ENCODE measurements around the gene LYPD3. TPM values are rescaled to one million over a fixed set of nuclear protein-coding genes. Genes with fewer than 3 reads are reported as not detected.

The LYPD3 gene
- polyA plus RNA-seq, 1 donor (not counting 4 experiments of a cell fraction or from before 2014, with no cell fraction given), result 163 TPM

DNA sequence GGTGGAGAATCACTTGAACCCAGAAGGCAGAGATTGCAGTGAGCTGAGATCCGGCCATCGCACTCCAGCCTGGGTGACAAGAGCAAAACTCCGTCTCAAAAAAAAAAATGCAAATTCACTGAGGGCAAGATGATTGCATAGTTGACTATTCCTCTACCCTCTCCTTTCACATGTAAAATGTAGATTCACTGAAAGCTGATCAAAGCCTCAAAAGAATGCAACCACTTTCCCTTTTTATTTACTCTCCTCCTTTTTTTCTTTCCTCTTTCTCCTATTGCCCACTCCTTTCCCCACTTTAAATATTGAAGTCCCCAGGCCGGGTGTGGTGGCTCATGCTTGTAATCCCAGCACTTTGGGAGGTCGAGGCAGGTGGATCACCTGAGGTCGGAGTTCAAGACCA, 44.5 kb downstream of the LYPD3 start:
- Histone ChIP-seq H3K4me3 (ENCODE audit: control insufficient read depth in 2 of 3, extremely low read depth in 1 of 3, insufficient read depth in 2 of 3, low read depth in 1 of 3, low read length in 3 of 3) (no peak overlapping the region), H3K27me3 (ENCODE audit: control insufficient read depth, extremely low read depth, insufficient read depth, low read length) (no peaks in the 10 kb centered on the region), H2AFZ (ENCODE audit: control insufficient read depth, low read length) (no peak overlapping the region), H3K9me3 (ENCODE audit: control insufficient read depth, low read depth, low read length) (no peaks in the 10 kb centered on the region), H3K27ac (ENCODE audit: control insufficient read depth, insufficient read depth, low read length) (no peak overlapping the region), H3K79me2 (ENCODE audit: control insufficient read depth, insufficient read depth, low read length) (no peaks in the 10 kb centered on the region), H3K36me3 (ENCODE audit: control insufficient read depth in 2 of 2, extremely low read depth in 1 of 2, insufficient read depth in 2 of 2, low read length in 2 of 2) (no peaks in the 10 kb centered on the region), H3K4me2 (ENCODE audit: control insufficient read depth, extremely low read depth, insufficient read depth, low read depth, low read length) (no peak overlapping the region), H3K4me1 (ENCODE audit: control insufficient read depth, extremely low read depth, insufficient read depth, low read length) (no peaks in the 10 kb centered on the region), H3K9ac (ENCODE audit: control insufficient read depth, extremely low read depth, insufficient read depth, low read length) (no peak overlapping the region), H3K9me1 (ENCODE audit: control insufficient read depth, extremely low read depth, insufficient read depth, low read length) (no peaks in the 10 kb centered on the region), H4K20me1 (ENCODE audit: control insufficient read depth, extremely low read depth, insufficient read depth, low read length) (no peaks in the 10 kb centered on the region)
- dilution Hi-C loops (cut with MboI; ENCODE audit: extremely low pct_ligation_motif_present, low sequenced_read_pairs), result no loop called here
- no peak for FAIRE-seq
- no peak for TF ChIP-seq EZH2 (IDR thresholded peaks at IDR 0.05; ENCODE audit: low read length)
- TF ChIP-seq, protein P1, sequence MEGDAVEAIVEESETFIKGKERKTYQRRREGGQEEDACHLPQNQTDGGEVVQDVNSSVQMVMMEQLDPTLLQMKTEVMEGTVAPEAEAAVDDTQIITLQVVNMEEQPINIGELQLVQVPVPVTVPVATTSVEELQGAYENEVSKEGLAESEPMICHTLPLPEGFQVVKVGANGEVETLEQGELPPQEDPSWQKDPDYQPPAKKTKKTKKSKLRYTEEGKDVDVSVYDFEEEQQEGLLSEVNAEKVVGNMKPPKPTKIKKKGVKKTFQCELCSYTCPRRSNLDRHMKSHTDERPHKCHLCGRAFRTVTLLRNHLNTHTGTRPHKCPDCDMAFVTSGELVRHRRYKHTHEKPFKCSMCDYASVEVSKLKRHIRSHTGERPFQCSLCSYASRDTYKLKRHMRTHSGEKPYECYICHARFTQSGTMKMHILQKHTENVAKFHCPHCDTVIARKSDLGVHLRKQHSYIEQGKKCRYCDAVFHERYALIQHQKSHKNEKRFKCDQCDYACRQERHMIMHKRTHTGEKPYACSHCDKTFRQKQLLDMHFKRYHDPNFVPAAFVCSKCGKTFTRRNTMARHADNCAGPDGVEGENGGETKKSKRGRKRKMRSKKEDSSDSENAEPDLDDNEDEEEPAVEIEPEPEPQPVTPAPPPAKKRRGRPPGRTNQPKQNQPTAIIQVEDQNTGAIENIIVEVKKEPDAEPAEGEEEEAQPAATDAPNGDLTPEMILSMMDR (optimal IDR thresholded peaks at IDR 0.05 in 1 of 3, IDR thresholded peaks at IDR 0.05 in 1 of 3, conservative IDR thresholded peaks at IDR 0.05 in 1 of 3; ENCODE audit: extremely low read depth in 1 of 3, insufficient read depth in 2 of 3, low read length in 3 of 3), result no peak
- no peak for DNase-seq (ENCODE audit: low read depth, low spot score)

DNA sequence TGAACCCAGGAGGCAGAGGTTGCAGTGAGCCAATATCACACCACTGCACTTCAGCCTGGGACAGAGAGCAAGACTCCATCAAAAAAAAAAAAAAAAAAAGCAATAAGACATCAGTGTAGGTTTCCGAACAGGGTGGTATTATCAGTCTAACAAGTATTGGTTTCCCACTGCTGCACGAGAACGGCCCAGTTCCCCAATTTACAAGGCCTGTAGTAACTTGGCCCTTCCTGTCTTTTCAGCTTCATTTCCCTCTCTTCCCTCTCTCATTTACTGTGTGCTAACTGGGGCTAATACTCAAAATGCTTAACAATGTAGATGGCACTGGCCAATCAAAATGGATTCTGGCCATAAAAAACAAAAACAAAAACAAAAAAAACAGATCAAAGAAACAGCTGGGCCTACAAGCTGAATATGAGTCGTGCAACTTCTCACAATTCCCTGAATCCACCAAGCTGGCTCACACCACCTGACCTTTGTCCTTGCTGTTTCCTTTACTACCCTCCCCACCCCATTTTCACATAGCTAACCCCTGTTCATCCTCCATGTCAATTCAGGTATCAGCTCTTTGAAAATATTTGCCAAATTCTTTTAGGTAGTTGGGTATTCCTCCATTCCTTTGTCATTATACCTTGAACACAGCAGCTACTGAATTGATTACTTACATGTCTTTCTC, 48.3 kb downstream of the LYPD3 start:
- H3K9ac ChIP-seq (ENCODE audit: control insufficient read depth, extremely low read depth, insufficient read depth, low read length), result no peak overlapping the region
- no peak overlapping the region for H3K27ac ChIP-seq (ENCODE audit: control insufficient read depth, insufficient read depth, low read length)
- no peak overlapping the region for H3K4me3 ChIP-seq (ENCODE audit: control insufficient read depth in 2 of 3, extremely low read depth in 1 of 3, insufficient read depth in 2 of 3, low read depth in 1 of 3, low read length in 3 of 3)
- H4K20me1 ChIP-seq (ENCODE audit: control insufficient read depth, extremely low read depth, insufficient read depth, low read length), result no peaks in the 10 kb centered on the region
- no peaks in the 10 kb centered on the region for H3K9me1 ChIP-seq (ENCODE audit: control insufficient read depth, extremely low read depth, insufficient read depth, low read length)
- TF ChIP-seq, protein P1 (optimal IDR thresholded peaks at IDR 0.05 in 1 of 3, IDR thresholded peaks at IDR 0.05 in 1 of 3, conservative IDR thresholded peaks at IDR 0.05 in 1 of 3; ENCODE audit: extremely low read depth in 1 of 3, insufficient read depth in 2 of 3, low read length in 3 of 3), result no peak
- TF ChIP-seq EZH2 (IDR thresholded peaks at IDR 0.05; ENCODE audit: low read length), result no peak
- H3K79me2 ChIP-seq (ENCODE audit: control insufficient read depth, insufficient read depth, low read length), result no peaks in the 10 kb centered on the region
- no peak overlapping the region for H3K4me2 ChIP-seq (ENCODE audit: control insufficient read depth, extremely low read depth, insufficient read depth, low read depth, low read length)
- H3K27me3 ChIP-seq (ENCODE audit: control insufficient read depth, extremely low read depth, insufficient read depth, low read length), result no peaks in the 10 kb centered on the region
- no peaks in the 10 kb centered on the region for H3K4me1 ChIP-seq (ENCODE audit: control insufficient read depth, extremely low read depth, insufficient read depth, low read length)
- FAIRE-seq (peak; percentile 26), DNase-seq (ENCODE audit: low read depth, low spot score) (no peak)
- no peaks in the 10 kb centered on the region for H3K36me3 ChIP-seq (ENCODE audit: control insufficient read depth in 2 of 2, extremely low read depth in 1 of 2, insufficient read depth in 2 of 2, low read length in 2 of 2)
- H2AFZ ChIP-seq (ENCODE audit: control insufficient read depth, low read length), result no peak overlapping the region
- no peaks in the 10 kb centered on the region for H3K9me3 ChIP-seq (ENCODE audit: control insufficient read depth, low read depth, low read length)
- dilution Hi-C loops (cut with MboI; ENCODE audit: extremely low pct_ligation_motif_present, low sequenced_read_pairs), result no loop called here

Measured in keratinocyte (primary cell).